Panc1 (cell line): ENCODE data around the gene CSTPP1. TPM values are rescaled to one million over a fixed set of nuclear protein-coding genes. Genes with fewer than 3 reads are reported as not detected.

Source experiments
- ATAC-seq: fragments of 200-7000 bp; cut with Tn5 transposase; 2 replicates; pipeline ENCODE4 v1.9.1; 2020; ENCODE audit warnings: mild to moderate bottlenecking, moderate library complexity
- BruUV-seq: library from RNA; stranded (reverse); fragments of 400-500 nt; replicated peaks from 2 replicates; lab custom pipeline; 2021; lab: Mats Ljungman, UMichigan
- CTCF ChIA-PET: fragments of 300-600 bp; sonication (Branson Sonifier 250); formaldehyde crosslinking; loops from one replicate; lab custom pipeline; 2022; ENCODE audit warnings: antibody characterized with exemption; lab: Charles Lee
- POLR2A ChIA-PET: fragments of 300-600 bp; sonication (Branson Sonifier 250); formaldehyde crosslinking; loops from one replicate; lab custom pipeline; 2022; ENCODE audit warnings: antibody characterized with exemption; lab: Charles Lee
- DNase-seq: peaks from one replicate; pipeline ENCODE4 v3.0.0-alpha.2; 2010; ENCODE audit warnings: low read depth, low spot score
- H3K27ac ChIP-seq: 2 replicates; pipeline ENCODE4 v1.5.1; 2011; ENCODE audit warnings: mild to moderate bottlenecking, low read length, inconsistent platforms
- H3K27me3 ChIP-seq: fragments of 200-500 bp; sonication (Bioruptor generic); 2 replicates; pipeline ENCODE4 v1.6.0; 2014; ENCODE audit warnings: low read length, inconsistent platforms; ENCODE audit not compliant: control insufficient read depth, insufficient read depth
- H3K36me3 ChIP-seq: fragments of 200-500 bp; sonication (Bioruptor generic); 2 replicates; pipeline ENCODE4 v1.5.1; 2014; ENCODE audit warnings: inconsistent platforms, mild to moderate bottlenecking, low read length, moderate library complexity; ENCODE audit not compliant: control insufficient read depth, insufficient read depth
- H3K4me1 ChIP-seq: 2 replicates; pipeline ENCODE4 v1.5.1; 2011; ENCODE audit warnings: inconsistent platforms, mild to moderate bottlenecking, low read length, moderate library complexity; ENCODE audit not compliant: control insufficient read depth, insufficient read depth
- H3K4me3 ChIP-seq, 2 experiments: 2 replicates each; pipeline ENCODE4 v1.5.1; 2011 to 2012; ENCODE audit warnings: low read depth in 2 of 2, low read length in 2 of 2, mild to moderate bottlenecking in 2 of 2, inconsistent platforms in 1 of 2, moderate library complexity in 1 of 2
- H3K9me3 ChIP-seq: fragments of 200-500 bp; sonication (Bioruptor generic); 2 replicates; pipeline ENCODE4 v1.5.1; 2014; ENCODE audit warnings: low read depth, mild to moderate bottlenecking, inconsistent platforms, low read length, moderate library complexity; ENCODE audit not compliant: control insufficient read depth, insufficient read depth
- CTCF ChIP-seq: fragments of 450-650 bp; IDR thresholded peaks from 2 replicates; pipeline ENCODE4 v1.5.1; 2017; ENCODE audit warnings: mild to moderate bottlenecking
- POLR2AphosphoS5 ChIP-seq: IDR thresholded peaks from 2 replicates; pipeline ENCODE4 v1.6.1; 2012; ENCODE audit warnings: mild to moderate bottlenecking, low read depth, low read length, moderate library complexity
- REST ChIP-seq, 2 experiments: IDR thresholded peaks; 2 replicates each; pipeline ENCODE4 v1.6.1; 2011 to 2012; ENCODE audit warnings: low read depth in 2 of 2, control low read depth in 1 of 2, low read length in 1 of 2, mild to moderate bottlenecking in 1 of 2, moderate library complexity in 1 of 2; ENCODE audit not compliant: insufficient read depth in 1 of 2
- SIN3A ChIP-seq: IDR thresholded peaks from 2 replicates; pipeline ENCODE4 v1.6.1; 2012; ENCODE audit warnings: low read depth, mild to moderate bottlenecking, low read length, moderate library complexity, borderline replicate concordance; ENCODE audit not compliant: insufficient read depth
- TCF7L2 ChIP-seq: IDR thresholded peaks from 2 replicates; pipeline ENCODE4 v1.6.1; 2011; ENCODE audit warnings: mild to moderate bottlenecking, low read depth, low read length, inconsistent platforms
- in situ Hi-C: cut with HindIII; loops from 2 replicates; pipeline ENCODE4 v1.10.0; 2016; ENCODE audit warnings: low sequenced_read_pairs, low pct_unique_long_range_greater_than_20kb
- intact Hi-C: fragments of 100-400 bp; cut with micrococcal nuclease; formaldehyde crosslinking; loops from one replicate; pipeline ENCODE4 v1.10.0; 2022; ENCODE audit not compliant: unreplicated experiment
- total RNA-seq: library from RNA; stranded (reverse); gene quantifications from one replicate; pipeline ENCODE4 v1.2.1, GENCODE V29; 2021; ENCODE audit not compliant: unreplicated experiment

The CSTPP1 gene
- total RNA-seq, 1 experiment from 2014 or later, result 29.0 TPM

GRCh38 chr11:47183969-47184368 lies 247.4 kb downstream of the CSTPP1 start:
- POLR2A ChIA-PET, result no interaction called here
- Histone ChIP-seq H3K4me1 (peaks cover 23% of the 10 kb centered on the region), H3K36me3 (no peaks in the 10 kb centered on the region), H3K9me3 (no peaks in the 10 kb centered on the region), H3K27me3 (no peaks in the 10 kb centered on the region), H3K27ac (peak overlapping the region; percentile 55), H3K4me3 (no peak overlapping the region)
- in situ Hi-C loops (no loop called here), intact Hi-C loops (no loop called here)
- BruUV-seq, result no TSS peak
- DNase-seq (no peak), ATAC-seq (no peak)
- TF ChIP-seq REST (IDR thresholded peaks at IDR 0.05; ENCODE audit: insufficient read depth in 1 of 2, low read depth in 2 of 2, low read length in 1 of 2) (no peak), SIN3A (no peak), CTCF (no peak), TCF7L2 (no peak), POLR2AphosphoS5 (no peak)
- CTCF ChIA-PET, result no interaction called here

GRCh38 chr11:47184711-47185304 lies 248.2 kb downstream of the CSTPP1 start:
- intact Hi-C loops (no loop called here), in situ Hi-C loops (no loop called here)
- Histone ChIP-seq H3K36me3 (no peaks in the 10 kb centered on the region), H3K4me3 (peak overlapping the region; percentile 56 to 64), H3K4me1 (peaks cover 30% of the 10 kb centered on the region), H3K9me3 (no peaks in the 10 kb centered on the region), H3K27ac (peak overlapping the region; percentile 55), H3K27me3 (no peaks in the 10 kb centered on the region)
- BruUV-seq, result no TSS peak
- CTCF ChIA-PET, result interaction anchor here (0.6 to 1.0 kb wide), 2 partner anchors 75 to 346 kb away, joined by 3 read pairs; no protein-coding TSS in a partner anchor
- DNase-seq (no peak), ATAC-seq (peak; percentile 18; the same call in 1 of the 2 replicates)
- POLR2A ChIA-PET, result interaction anchor here (0.6 to 1.4 kb wide), 3 partner anchors 29 to 73 kb away, joined by 3 to 14 read pairs (median 7); partner anchors contain the start of genes DDB2 and NR1H3
- TF ChIP-seq CTCF, result no peak
- TF ChIP-seq POLR2AphosphoS5, result no peak
- no peak for TF ChIP-seq REST (IDR thresholded peaks at IDR 0.05; ENCODE audit: insufficient read depth in 1 of 2, low read depth in 2 of 2, low read length in 1 of 2)
- TF ChIP-seq SIN3A, result no peak
- TF ChIP-seq TCF7L2, result no peak
